HG02588 (cell line): ENCODE measurements around the gene DIAPH2.
A peak's percentile ranks its signal among the peaks of the same experiment; 100 is the strongest.
"Not testable (repeated sequence)": the region's sequence is repeated elsewhere in the genome, so short reads cannot be mapped to it uniquely, and the experiment has no call there.

Experiments used
- ATAC-seq: cut with Tn5 transposase; IDR thresholded peaks from one replicate; pipeline ENCODE4 v1.9.1; 2021; ENCODE audit warnings: mild to moderate bottlenecking, moderate library complexity; ENCODE audit not compliant: unreplicated experiment

Gene DIAPH2

GRCh38 chrX:96684339-96685209, at the start of gene DIAPH2:
DIAPH2 (plus strand) TSS chrX:96684842.
- peak; percentile 74 for ATAC-seq

- ATAC-seq: no peak
These were observed 34.6 kb upstream of the DIAPH2 start for GRCh38 chrX:96650023-96650422.

GRCh38 chrX:96655947-96656623, 28.6 kb upstream of the DIAPH2 start:
- ATAC-seq: no peak

DNA sequence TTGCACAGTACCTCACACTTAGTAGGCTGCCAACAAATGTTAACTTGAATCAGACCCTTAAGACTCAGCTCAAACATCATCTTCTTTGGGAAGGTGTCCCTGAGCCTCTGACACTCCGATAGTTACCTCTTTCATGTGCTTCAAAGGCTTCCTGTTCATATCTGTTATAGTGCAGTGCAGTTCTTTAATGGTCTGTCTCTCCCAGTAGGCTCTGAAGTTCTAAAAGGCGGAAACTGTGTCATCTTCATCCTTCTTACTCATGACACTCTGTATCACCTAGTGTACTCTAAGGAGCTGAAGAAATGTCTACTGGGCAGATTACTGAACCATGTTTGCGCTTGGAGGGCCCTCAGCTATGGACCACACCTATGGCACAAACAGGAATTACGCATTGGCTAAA, 2.1 kb upstream of the DIAPH2 start:
- no peak for ATAC-seq

- ATAC-seq: peak; percentile 17
These were observed 674 bp upstream of the DIAPH2 start for GRCh38 chrX:96683997-96684338.

DNA sequence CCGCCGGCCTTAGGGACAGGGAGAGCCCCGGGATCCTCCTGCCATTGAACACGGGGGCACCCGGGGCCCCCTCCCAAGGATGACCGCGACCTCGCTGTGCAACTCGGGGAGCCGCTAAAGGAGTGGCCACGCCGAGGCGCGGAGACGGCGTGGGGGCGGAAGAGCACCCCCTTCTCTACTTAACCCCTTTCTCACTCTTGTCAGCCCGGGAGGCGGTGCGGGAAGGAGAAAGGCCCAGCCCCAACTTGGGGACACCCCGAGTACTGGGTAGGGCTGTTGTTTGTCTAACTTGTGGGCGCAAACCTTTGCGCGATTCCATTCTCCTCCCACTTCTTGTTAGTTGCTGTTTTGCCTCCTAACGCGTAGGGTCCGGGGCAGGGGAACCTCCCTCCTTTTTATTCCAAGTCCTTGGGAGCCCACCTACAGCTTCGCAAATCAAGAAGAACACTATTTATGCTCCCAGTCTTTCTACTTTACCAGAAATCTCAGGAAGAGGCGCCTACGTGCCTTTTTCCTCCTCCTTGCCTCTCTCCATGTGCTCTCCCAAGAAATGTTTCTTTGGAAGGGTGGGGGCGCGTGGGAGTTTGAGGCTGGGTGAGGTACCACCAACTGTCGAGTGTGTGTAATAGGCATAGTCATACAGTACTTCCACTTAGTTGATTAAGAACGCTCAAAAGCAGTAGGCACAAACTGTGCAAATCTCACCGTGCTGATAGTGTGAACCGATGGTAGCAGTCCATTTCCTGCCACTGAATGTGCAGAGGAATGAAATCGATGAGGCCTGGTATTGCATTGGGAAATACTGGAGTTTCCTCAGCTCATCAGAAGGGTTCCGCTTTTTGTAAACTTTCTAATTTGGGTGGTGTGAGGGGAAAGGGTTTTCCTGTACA, 813 bp downstream of the DIAPH2 start:
- ATAC-seq: peak; percentile 26

DNA sequence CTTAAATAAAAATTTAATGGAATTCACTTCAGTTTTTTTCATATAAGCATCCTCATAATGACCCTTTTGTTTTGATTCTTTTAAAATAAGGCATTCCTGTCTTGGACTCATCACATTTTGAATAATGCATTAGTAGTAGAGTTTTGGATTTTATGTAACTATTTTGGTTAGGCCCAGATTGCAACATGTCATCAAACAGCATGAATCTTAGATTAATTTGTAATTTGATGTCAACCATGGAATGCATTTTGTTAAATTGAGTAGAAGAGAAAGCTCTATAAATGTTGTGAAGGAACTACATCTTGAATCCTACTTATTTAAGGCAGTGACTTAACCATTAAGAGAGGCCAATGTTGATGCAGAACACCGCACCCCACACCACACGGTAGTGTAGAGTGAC, 3.1 kb downstream of the DIAPH2 start:
- ATAC-seq: no peak

DNA sequence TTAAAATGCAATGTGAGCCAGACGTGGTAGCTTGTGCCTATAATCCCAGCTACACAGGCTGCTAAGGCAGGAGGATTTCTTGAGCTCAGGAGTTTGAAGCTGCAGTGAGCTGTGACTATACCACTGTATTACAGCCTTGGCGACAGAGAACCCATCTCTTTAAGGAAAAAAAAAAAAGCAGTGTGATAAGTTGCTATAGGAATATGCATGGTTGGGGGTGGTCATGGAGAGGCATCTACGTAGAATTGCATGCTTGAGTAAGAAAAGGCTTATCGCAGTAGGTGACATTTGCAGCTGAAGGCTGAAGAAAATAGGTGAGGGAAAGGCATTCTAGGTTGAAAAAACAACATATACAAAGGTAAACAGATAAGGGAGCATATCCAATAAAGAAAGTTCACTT, 4.1 kb downstream of the DIAPH2 start:
- no peak for ATAC-seq

DNA sequence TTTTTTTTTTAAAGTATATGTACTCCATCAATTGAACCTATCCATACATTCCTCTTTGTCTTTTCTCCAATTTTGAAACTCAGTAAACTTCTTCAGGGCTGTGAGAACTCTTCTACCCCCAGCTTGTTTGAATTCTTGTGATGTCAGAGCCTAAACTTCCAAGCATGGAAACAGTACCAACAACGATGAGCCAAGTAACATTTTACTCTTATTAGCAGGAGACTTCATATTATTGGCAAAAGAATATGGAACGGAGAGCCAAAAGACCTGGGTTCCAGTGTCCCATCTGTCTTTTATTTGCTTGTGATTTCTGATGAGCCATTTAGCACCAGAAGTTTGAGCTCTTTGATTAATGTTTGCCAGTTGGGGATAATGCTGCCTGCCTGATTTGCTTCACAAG, 5.3 kb downstream of the DIAPH2 start:
- ATAC-seq: no peak

DNA sequence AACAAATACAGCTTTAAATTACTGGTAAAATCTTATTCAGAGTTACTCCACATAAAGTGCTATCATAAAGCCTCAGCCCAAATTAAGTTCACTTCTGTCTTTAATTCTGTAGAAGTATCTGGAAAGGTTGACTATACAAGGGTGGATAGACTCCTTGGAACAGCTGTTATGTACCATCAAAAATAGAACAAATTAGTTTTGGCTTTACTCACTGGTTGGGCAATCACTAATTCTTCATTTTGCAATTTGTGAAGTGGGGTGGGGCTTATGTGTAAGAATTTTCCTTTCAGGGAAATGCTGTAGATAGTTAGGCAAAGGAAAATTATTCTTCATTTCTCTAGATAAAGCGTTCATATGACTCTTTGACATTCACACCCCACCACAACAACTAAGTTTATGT, 7.8 kb downstream of the DIAPH2 start:
- ATAC-seq: no peak

DNA sequence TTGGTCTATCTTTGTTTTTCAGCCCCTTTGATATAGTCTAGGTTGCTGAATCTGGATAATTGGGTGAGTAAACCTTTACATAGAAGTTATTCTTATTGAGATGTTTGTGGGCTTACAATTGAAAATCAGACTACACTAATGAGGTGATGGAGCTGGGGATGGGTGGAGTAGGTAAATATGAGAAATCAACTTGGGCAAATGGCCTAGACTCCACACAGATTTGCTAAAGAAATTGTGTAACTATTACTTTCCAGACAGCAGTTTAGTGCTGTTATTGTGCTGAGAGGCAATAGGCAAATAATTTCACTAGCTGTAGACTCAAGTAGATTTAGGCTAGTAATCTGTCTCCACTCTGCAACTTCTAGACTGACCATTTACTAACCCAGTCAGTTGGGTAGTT, 8.2 kb downstream of the DIAPH2 start:
- ATAC-seq: no peak

DNA sequence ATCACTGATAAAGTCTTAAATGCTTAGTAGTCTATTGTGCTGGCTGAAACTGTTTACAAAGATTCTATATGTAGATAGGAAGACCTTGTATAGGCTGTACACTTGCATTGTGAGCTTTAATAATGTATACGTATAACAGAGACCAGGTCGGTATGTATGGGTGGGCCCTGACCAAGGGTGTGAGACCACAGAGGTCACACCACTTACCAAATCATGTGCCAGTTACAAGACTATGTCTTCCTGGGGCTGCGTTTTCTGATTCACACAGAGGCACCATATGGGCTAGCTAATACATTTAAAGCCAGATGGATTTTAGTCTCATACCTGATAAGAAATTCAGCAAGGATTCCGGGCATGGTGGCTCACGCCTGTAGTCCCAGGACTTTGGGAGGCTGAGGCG, 8.8 kb downstream of the DIAPH2 start:
- no peak for ATAC-seq

GRCh38 chrX:96696462-96696861, 11.8 kb downstream of the DIAPH2 start:
- ATAC-seq: no peak

DNA sequence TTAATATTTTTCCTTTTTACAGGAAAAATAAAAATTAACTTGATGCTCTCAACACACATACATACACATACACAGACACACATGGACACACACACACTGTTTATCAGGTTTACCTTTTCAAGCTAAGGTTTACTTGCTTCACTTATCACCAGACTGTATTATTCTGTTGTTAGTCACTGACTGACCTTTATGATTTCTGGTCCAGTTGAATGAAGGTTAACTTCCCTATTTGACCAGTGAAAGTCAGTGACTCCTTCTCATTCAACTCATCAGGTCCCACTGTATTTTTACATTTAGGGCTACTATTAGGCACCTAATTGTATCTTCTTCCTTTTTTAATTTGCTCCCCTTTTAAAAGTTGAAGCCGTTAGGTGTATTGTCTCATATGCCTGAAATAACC, 16.0 kb downstream of the DIAPH2 start:
- ATAC-seq: no peak

- ATAC-seq: no peak
These were observed 18.7 kb downstream of the DIAPH2 start for GRCh38 chrX:96703379-96703778.

DNA sequence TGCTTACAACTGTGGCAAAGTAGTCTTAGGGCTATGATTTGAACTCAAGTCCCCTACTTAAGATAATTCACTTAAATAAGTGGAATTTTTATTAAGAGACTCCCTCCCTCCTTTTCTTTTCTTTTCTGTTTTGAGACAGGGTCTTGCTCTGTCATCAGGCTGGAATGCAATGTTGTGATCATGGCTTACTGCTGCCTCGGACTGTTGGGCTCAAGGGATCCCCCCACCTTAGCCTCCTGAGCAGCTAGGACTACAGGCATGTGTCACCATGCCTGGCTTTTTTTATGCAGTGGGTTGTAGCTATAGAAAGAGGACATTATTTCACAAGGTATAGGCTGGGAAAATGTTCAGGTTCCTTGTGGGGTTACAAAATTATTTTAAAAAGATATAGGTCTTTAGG, 19.2 kb downstream of the DIAPH2 start:
- ATAC-seq: no peak

DNA sequence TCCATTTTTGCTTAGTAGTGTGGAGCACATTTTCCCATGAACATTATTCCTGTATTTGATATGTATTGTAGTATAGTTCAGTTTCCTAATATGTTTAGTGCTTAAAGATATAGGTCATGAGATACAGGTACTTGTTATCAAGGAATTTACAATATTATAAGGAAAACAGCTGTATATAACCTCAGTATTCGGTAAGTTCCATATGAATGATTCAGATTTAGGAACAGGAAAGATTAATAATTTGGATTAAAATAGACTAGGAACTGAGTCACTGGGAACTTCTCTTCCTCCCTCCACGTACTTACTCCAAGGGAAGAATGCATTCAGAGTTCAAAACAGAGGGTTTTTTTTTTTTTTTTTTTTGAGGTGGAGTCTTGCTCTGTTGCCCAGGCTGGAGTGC, 20.0 kb downstream of the DIAPH2 start:
- ATAC-seq: no peak

DNA sequence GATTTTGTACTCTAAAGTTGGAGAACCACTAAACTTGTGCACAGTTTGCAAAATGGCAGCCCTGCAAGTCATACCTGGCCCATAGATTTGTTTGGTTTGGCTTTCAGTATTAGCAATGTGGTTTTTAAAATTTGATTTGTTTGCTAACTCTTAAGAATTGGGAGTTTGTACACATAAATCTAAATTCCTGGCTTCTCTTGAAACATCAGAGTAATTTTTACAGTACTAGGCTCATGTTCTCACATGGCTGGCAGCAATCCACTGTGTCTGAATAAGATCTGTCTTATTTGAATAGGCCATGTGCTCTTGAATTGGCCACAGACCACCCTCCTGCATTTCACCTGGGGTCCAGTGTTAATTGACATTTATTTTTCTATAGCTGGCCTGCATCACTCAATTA, 21.3 kb downstream of the DIAPH2 start:
- ATAC-seq: no peak

GRCh38 chrX:96707804-96708203, 23.2 kb downstream of the DIAPH2 start:
- no peak for ATAC-seq

DNA sequence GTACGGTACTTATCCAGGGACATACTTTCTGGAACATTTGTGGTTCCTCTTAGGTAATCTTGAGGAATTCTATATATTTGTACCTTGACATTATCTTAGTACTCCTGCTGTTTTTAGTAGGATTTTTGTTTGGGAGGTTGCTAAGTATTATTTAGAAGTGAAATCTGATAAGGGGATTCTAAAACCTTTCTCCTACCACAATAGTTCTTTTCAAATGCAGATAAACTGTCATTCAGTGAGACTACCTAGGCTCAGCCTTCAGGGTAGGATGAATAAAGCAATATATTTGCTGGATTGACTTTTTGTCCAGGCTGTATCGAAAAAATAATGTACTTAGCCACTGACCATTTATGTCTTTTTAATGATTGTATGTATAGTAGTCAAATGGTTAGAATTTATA, 25.4 kb downstream of the DIAPH2 start:
- ATAC-seq: no peak

GRCh38 chrX:96713303-96713702, 28.7 kb downstream of the DIAPH2 start:
- ATAC-seq: no peak

GRCh38 chrX:96714393-96714792, 29.8 kb downstream of the DIAPH2 start:
- not testable (repeated sequence) for ATAC-seq
